Measurements from ENCODE around the gene RREB1. TPM values are rescaled to one million over a fixed set of nuclear protein-coding genes. Genes with fewer than 3 reads are reported as not detected.

RREB1 gene
- total RNA-seq, 1 experiment from 2014 or later: 51.1 TPM

DNA sequence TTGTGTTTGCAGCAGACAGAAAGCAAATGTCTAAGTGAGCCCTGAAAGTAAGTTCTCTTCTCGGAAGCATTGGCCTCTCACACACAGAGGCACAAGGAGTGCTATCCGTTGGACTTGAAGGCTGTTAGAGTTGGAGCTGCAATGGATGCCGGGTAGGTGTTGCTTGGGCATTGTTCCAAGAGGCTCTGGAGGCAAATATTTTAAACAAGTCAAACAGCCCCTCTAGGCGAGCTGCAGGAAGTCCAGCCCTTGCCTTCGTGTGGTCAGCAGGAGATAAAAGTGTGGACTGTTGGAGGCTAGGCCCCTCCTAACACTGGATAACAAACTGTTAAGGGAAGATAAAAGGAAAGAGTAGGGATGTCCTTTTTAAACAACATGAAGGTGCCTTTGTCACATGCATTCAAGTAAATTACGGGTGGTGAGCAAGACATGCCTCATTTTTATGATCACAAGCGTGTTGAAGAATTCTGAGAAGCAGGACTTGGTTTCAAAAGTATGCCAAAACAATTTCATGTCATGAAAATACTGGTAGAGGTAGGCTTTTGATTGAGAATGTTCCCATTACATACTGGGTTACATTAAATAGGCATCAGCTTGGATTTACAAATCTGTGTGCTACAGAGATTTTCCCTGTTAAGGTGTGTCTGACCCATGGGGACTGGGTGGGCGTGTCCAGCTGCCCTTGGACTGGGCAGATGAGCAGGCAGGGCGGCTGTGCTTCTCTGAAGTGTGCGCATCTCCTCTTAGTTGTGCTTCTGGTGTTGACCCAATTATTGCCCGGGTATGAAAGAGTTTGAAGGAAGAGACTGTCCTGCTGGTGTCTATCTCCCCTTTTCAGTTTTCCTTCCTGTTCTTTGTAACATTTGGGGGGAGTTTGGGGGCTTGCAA is 57.5 kb downstream of the RREB1 start:
- peak overlapping the region; percentile 87 for H3K27ac Mint-ChIP-seq (ENCODE audit: unreplicated experiment)
- no peaks in the 10 kb centered on the region for H3K27me3 ChIP-seq (replicated peaks; ENCODE audit: control insufficient read depth, insufficient read depth, low read length)
- no peak overlapping the region for H3K4me3 ChIP-seq (ENCODE audit: low read depth, low read length)

DNA sequence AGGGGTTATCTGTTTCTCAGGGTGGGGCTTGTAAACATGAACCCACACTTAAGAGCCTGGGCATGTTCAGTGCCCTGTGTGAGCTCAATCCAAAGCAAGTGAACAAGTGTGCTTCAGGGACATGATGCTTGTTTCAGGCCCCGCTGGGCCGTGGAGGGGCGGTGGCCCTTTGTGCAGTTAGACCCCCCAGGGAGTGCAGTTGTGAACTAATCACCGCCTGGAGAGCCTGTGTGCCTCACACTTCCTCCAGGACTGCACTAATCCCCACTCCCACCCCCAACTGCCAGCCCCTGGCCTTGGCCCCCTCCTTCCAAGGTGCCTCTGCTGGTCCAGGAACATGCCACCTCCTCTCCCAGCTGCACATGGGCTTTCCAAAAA is 58.1 kb downstream of the RREB1 start:
- Histone ChIP-seq H3K9me3 (no peaks in the 10 kb centered on the region), H3K27me3 (replicated peaks; ENCODE audit: control insufficient read depth, insufficient read depth, low read length) (no peaks in the 10 kb centered on the region), H3K4me1 (peaks cover 50% of the 10 kb centered on the region), H3K4me3 (ENCODE audit: low read depth, low read length) (no peak overlapping the region), H3K36me3 (ENCODE audit: control insufficient read depth, insufficient read depth, low read length) (no peaks in the 10 kb centered on the region)
- intact Hi-C loops (cut with micrococcal nuclease; ENCODE audit: unreplicated experiment): no loop called here
- H3K4me1 Mint-ChIP-seq (ENCODE audit: low read depth, unreplicated experiment): peaks cover 52% of the 10 kb centered on the region
- ChIA-PET CTCF (no interaction called here), POLR2A (no interaction called here)
- no peak for DNase-seq
- TF ChIP-seq, protein P1, sequence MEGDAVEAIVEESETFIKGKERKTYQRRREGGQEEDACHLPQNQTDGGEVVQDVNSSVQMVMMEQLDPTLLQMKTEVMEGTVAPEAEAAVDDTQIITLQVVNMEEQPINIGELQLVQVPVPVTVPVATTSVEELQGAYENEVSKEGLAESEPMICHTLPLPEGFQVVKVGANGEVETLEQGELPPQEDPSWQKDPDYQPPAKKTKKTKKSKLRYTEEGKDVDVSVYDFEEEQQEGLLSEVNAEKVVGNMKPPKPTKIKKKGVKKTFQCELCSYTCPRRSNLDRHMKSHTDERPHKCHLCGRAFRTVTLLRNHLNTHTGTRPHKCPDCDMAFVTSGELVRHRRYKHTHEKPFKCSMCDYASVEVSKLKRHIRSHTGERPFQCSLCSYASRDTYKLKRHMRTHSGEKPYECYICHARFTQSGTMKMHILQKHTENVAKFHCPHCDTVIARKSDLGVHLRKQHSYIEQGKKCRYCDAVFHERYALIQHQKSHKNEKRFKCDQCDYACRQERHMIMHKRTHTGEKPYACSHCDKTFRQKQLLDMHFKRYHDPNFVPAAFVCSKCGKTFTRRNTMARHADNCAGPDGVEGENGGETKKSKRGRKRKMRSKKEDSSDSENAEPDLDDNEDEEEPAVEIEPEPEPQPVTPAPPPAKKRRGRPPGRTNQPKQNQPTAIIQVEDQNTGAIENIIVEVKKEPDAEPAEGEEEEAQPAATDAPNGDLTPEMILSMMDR (IDR thresholded peaks at IDR 0.05; ENCODE audit: insufficient read depth in 1 of 2, low read depth in 1 of 2, low read length in 1 of 2, severe bottlenecking in 1 of 2, unreplicated experiment in 1 of 2): no peak
- H3K9me3 Mint-ChIP-seq (ENCODE audit: unreplicated experiment): no peaks in the 10 kb centered on the region
- H3K27me3 Mint-ChIP-seq (ENCODE audit: insufficient read depth, unreplicated experiment): no peaks in the 10 kb centered on the region
- H3K27ac Mint-ChIP-seq (ENCODE audit: unreplicated experiment): peak overlapping the region; percentile 87
- H3K36me3 Mint-ChIP-seq (ENCODE audit: insufficient read depth, unreplicated experiment): peaks cover 34% of the 10 kb centered on the region
- BruUV-seq (replicated peaks): no TSS peak
- H3K4me3 Mint-ChIP-seq (ENCODE audit: unreplicated experiment): no peak overlapping the region

More for the DNA sequence above, 57.5 kb downstream of the RREB1 start:
- peaks cover 34% of the 10 kb centered on the region for H3K36me3 Mint-ChIP-seq (ENCODE audit: insufficient read depth, unreplicated experiment)
- POLR2A ChIA-PET: no interaction called here
- no peak overlapping the region for H3K4me3 Mint-ChIP-seq (ENCODE audit: unreplicated experiment)
- Histone ChIP-seq H3K4me1 (peaks cover 53% of the 10 kb centered on the region), H3K9me3 (no peaks in the 10 kb centered on the region), H3K36me3 (ENCODE audit: control insufficient read depth, insufficient read depth, low read length) (no peaks in the 10 kb centered on the region)
- no TSS peak for BruUV-seq (replicated peaks)
- no peaks in the 10 kb centered on the region for H3K27me3 Mint-ChIP-seq (ENCODE audit: insufficient read depth, unreplicated experiment)
- CTCF ChIA-PET: no interaction called here
- peaks cover 50% of the 10 kb centered on the region for H3K4me1 Mint-ChIP-seq (ENCODE audit: low read depth, unreplicated experiment)
- DNase-seq: no peak
- intact Hi-C loops (cut with micrococcal nuclease; ENCODE audit: unreplicated experiment): no loop called here
- H3K9me3 Mint-ChIP-seq (ENCODE audit: unreplicated experiment): no peaks in the 10 kb centered on the region
- TF ChIP-seq, protein P1 (IDR thresholded peaks at IDR 0.05; ENCODE audit: insufficient read depth in 1 of 2, low read depth in 1 of 2, low read length in 1 of 2, severe bottlenecking in 1 of 2, unreplicated experiment in 1 of 2): no peak

DNA sequence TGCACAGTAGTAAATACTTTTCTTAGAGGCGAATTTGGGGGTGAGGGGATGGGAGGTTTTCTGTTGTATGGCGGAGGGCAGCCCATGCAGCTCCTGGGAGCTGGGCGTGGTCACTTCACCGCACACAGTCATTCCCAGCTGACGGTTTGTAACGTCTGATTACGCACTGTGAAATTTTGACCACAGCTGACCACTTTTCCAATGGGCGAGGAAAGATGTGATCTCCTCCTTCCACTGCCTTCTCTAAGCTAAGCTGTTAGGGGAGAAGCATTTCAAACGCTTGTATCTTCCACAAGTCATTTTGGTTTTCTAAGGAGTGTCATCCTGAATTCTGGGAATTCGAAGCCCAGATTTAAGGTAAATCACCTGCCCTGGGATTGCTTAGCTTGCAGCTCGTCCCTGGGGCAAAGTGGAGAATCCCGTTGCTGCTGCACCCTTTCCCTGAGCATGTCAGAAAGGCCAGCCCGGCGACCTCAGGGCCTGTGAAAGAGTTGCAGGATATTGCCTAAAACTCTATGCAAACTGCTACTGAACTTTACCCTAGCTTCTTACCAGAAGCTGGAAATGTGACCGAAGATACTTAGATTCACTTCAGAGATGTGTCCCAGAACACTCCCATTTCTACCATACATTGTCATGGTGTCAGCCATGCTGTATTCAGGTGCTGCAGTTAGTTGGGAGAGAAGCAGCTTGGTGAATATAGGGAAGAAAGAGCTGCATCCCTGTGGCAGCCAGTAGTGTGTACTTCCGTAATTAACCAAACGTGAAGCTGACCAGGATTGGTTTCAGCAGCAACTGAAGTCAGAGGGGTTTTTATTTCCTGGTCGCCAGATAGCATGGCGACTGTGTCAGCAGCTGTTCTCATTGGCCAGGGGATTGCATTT is 58.9 kb downstream of the RREB1 start:
- intact Hi-C loops (cut with micrococcal nuclease; ENCODE audit: unreplicated experiment): no loop called here
- peak overlapping the region; percentile 87 for H3K27ac Mint-ChIP-seq (ENCODE audit: unreplicated experiment)
- peaks cover 42% of the 10 kb centered on the region for H3K4me1 ChIP-seq
- no peaks in the 10 kb centered on the region for H3K9me3 Mint-ChIP-seq (ENCODE audit: unreplicated experiment)
- TF ChIP-seq, protein P1 (IDR thresholded peaks at IDR 0.05; ENCODE audit: insufficient read depth in 1 of 2, low read depth in 1 of 2, low read length in 1 of 2, severe bottlenecking in 1 of 2, unreplicated experiment in 1 of 2): no peak
- peaks cover 52% of the 10 kb centered on the region for H3K4me1 Mint-ChIP-seq (ENCODE audit: low read depth, unreplicated experiment)
- no peaks in the 10 kb centered on the region for H3K9me3 ChIP-seq
- no peaks in the 10 kb centered on the region for H3K36me3 ChIP-seq (ENCODE audit: control insufficient read depth, insufficient read depth, low read length)
- H3K27me3 Mint-ChIP-seq (ENCODE audit: insufficient read depth, unreplicated experiment): no peaks in the 10 kb centered on the region
- H3K36me3 Mint-ChIP-seq (ENCODE audit: insufficient read depth, unreplicated experiment): peaks cover 35% of the 10 kb centered on the region
- POLR2A ChIA-PET: no interaction called here
- peak overlapping the region; percentile 45 for H3K4me3 Mint-ChIP-seq (ENCODE audit: unreplicated experiment)
- BruUV-seq (replicated peaks): no TSS peak
- H3K4me3 ChIP-seq (ENCODE audit: low read depth, low read length): no peak overlapping the region
- H3K27me3 ChIP-seq (replicated peaks; ENCODE audit: control insufficient read depth, insufficient read depth, low read length): no peaks in the 10 kb centered on the region
- CTCF ChIA-PET: interaction anchor here (0.6 kb wide), 1 partner anchor 9 kb away, joined by 3 read pairs; no protein-coding TSS in a partner anchor
- peak in 1 of 2 experiments; percentile 53 for DNase-seq

Measured in Caco-2 (cell line).